Stimulated activated CD8-positive, alpha-beta memory T cell treated with anti-CD3 and anti-CD28 coated beads, Interleukin-15, amount 100 ng/mL, for 24 hours (primary cell): Measurements from ENCODE around the gene E2F2.

ENCODE experiments used
- DNase-seq: peaks from one replicate; pipeline ENCODE4 v3.0.0-alpha.2; 2020; ENCODE audit warnings: low read depth

Gene E2F2

GRCh38 chr1:23563003-23563402, 32.0 kb upstream of the E2F2 start:
- DNase-seq = no peak

GRCh38 chr1:23562137-23562876, 31.3 kb upstream of the E2F2 start:
- DNase-seq = no peak

GRCh38 chr1:23561813-23562100, 30.7 kb upstream of the E2F2 start:
- DNase-seq = no peak

GRCh38 chr1:23561076-23561812, 30.2 kb upstream of the E2F2 start:
- DNase-seq = no peak

- no peak for DNase-seq
These were observed 29.1 kb upstream of the E2F2 start for GRCh38 chr1:23559985-23560741.

- DNase-seq = peak; percentile 78
These were observed 28.3 kb upstream of the E2F2 start, which contains the start of gene ID3 for GRCh38 chr1:23559136-23559984. Gene ID3 (minus strand): TSS chr1:23559501. CDS start chr1:23559426, 75 bp downstream.

GRCh38 chr1:23558872-23559135, 27.8 kb upstream of the E2F2 start:
- DNase-seq = no peak

- DNase-seq = no peak
These were observed 27.3 kb upstream of the E2F2 start for GRCh38 chr1:23558140-23558871.

GRCh38 chr1:23557471-23558124, 26.6 kb upstream of the E2F2 start:
- DNase-seq = no peak

- no peak for DNase-seq
These were observed 25.8 kb upstream of the E2F2 start for GRCh38 chr1:23556635-23557470.

GRCh38 chr1:23555986-23556634, 25.1 kb upstream of the E2F2 start:
- no peak for DNase-seq

GRCh38 chr1:23555270-23555985, 24.4 kb upstream of the E2F2 start:
- no peak for DNase-seq

GRCh38 chr1:23554481-23555269, 23.6 kb upstream of the E2F2 start:
- DNase-seq = peak; percentile 66

- DNase-seq = no peak
These were observed 23.1 kb upstream of the E2F2 start for GRCh38 chr1:23554127-23554480.

GRCh38 chr1:23553231-23554126, 22.4 kb upstream of the E2F2 start:
- no peak for DNase-seq

- DNase-seq = no peak
These were observed 20.8 kb upstream of the E2F2 start for GRCh38 chr1:23551849-23552248.

GRCh38 chr1:23548704-23549143, 17.7 kb upstream of the E2F2 start:
- DNase-seq = no peak
